GM12878 (cell line): Measurements from ENCODE around the gene PAX2. TPM values are rescaled to one million over a fixed set of nuclear protein-coding genes. Genes with fewer than 3 reads are reported as not detected.

Source experiments
- ATAC-seq: fragments of 200-7000 bp; cut with Tn5 transposase; 3 replicates; pipeline ENCODE4 v1.9.1; 2020; ENCODE audit warnings: mild to moderate bottlenecking, moderate library complexity
- BruUV-seq: library from RNA; stranded (reverse); fragments of 400-500 nt; replicated peaks from 2 replicates; lab custom pipeline; 2021; lab: Mats Ljungman, UMichigan
- CTCF ChIA-PET: fragments of 300-600 bp; sonication (Branson Sonifier 250); formaldehyde crosslinking; extraction: SDS; loops from one replicate; lab custom pipeline; 2021; ENCODE audit warnings: inconsistent platforms; lab: Yijun Ruan, JAX
- POLR2A ChIA-PET: fragments of 350-600 bp; formaldehyde crosslinking; extraction: SDS; loops from one replicate; lab custom pipeline; 2021; ENCODE audit warnings: inconsistent platforms; lab: Charles Lee
- RAD21 ChIA-PET: fragments of 300-600 bp; sonication (Branson Sonifier 250); formaldehyde crosslinking; loops from one replicate; lab custom pipeline; 2023; ENCODE audit warnings: antibody characterized with exemption; ENCODE audit not compliant: unreplicated experiment; lab: Charles Lee
- SMC1A ChIA-PET: fragments of 300-600 bp; sonication (Branson Sonifier 250); formaldehyde crosslinking; loops from one replicate; lab custom pipeline; 2023; ENCODE audit not compliant: unreplicated experiment, uncharacterized antibody; lab: Charles Lee
- DNase-seq: peaks from one replicate; pipeline ENCODE4 v3.0.0-alpha.2; 2011; ENCODE audit warnings: low read depth, low spot score
- FAIRE-seq: peaks from 3 replicates; lab custom pipeline; 2011; peaks lifted over from hg19 to GRCh38; lab: Jason Lieb, UNC
- H2AFZ ChIP-seq: 2 replicates; pipeline ENCODE4 v1.6.0; 2011; ENCODE audit warnings: low read depth, low read length, control low read depth; ENCODE audit not compliant: control insufficient read depth
- H3K27ac ChIP-seq: 2 replicates; pipeline ENCODE4 v1.5.1; 2011; ENCODE audit warnings: control low read depth; ENCODE audit not compliant: control insufficient read depth, insufficient read depth
- H3K27me3 ChIP-seq, 2 experiments: replicated peaks in 1 of 2; 2 replicates each; pipeline versions ENCODE4 v1.6.0 to v1.6.1; 2011; ENCODE audit warnings: low read length in 1 of 2; ENCODE audit not compliant: control insufficient read depth in 2 of 2, insufficient read depth in 2 of 2
- H3K36me3 ChIP-seq, 2 experiments: 2 replicates each; pipeline ENCODE4 v1.5.1; 2011; ENCODE audit warnings: low read length in 1 of 2; ENCODE audit not compliant: control insufficient read depth in 2 of 2, insufficient read depth in 2 of 2
- H3K4me1 ChIP-seq: 2 replicates; pipeline ENCODE4 v1.6.1; 2011; ENCODE audit warnings: mild to moderate bottlenecking, low read length, moderate library complexity, mixed read lengths; ENCODE audit not compliant: control insufficient read depth, insufficient read depth
- H3K4me2 ChIP-seq: 2 replicates; pipeline ENCODE4 v1.6.0; 2011; ENCODE audit warnings: control low read depth; ENCODE audit not compliant: control insufficient read depth, insufficient read depth
- H3K4me3 ChIP-seq: fragments of 200-600 bp; sonication (generic); 2 replicates; pipeline ENCODE4 v1.5.1; 2016
- H3K79me2 ChIP-seq: 2 replicates; pipeline ENCODE4 v1.6.0; 2011; ENCODE audit warnings: low read length; ENCODE audit not compliant: control insufficient read depth, insufficient read depth
- H3K9ac ChIP-seq: 2 replicates; pipeline ENCODE4 v1.8.0; 2011; ENCODE audit warnings: low read length, control low read depth, mixed read lengths; ENCODE audit not compliant: control insufficient read depth, insufficient read depth
- H3K9me3 ChIP-seq: replicated peaks from 3 replicates; pipeline ENCODE4 v1.5.1; 2011; ENCODE audit warnings: mild to moderate bottlenecking, low read length; ENCODE audit not compliant: control insufficient read depth, insufficient read depth
- H4K20me1 ChIP-seq: 2 replicates; pipeline ENCODE4 v1.6.0; 2011; ENCODE audit not compliant: control insufficient read depth, insufficient read depth
- DPF2 ChIP-seq: fragments of 450-650 bp; IDR thresholded peaks from 2 replicates; pipeline ENCODE4 v1.6.1; 2017; ENCODE audit warnings: mild to moderate bottlenecking
- SIN3A ChIP-seq: IDR thresholded peaks from 2 replicates; pipeline ENCODE4 v1.6.1; 2012; ENCODE audit warnings: low read depth, low read length, improper control_type of control experiment
- TARDBP ChIP-seq: IDR thresholded peaks from 2 replicates; pipeline ENCODE4 v1.6.1; 2016; ENCODE audit warnings: borderline replicate concordance
- ZSCAN29 ChIP-seq: fragments of 450-650 bp; IDR thresholded peaks from 2 replicates; pipeline ENCODE4 v1.6.1; 2017; ENCODE audit warnings: mild to moderate bottlenecking, moderate library complexity
- ZZZ3 ChIP-seq: IDR thresholded peaks from 2 replicates; pipeline ENCODE4 v1.6.1; 2011; ENCODE audit warnings: low read depth; ENCODE audit not compliant: control insufficient read depth, insufficient read length
- WGBS: methylation state at CpG from one replicate; pipeline ENCODE4 v1.1.6; 2016; ENCODE audit warnings: low lambda C conversion rate; ENCODE audit not compliant: insufficient replicate concordance, insufficient coverage; ENCODE audit errors: missing lambda C conversion rate; 5-methylcytosine and 5-hydroxymethylcytosine counted together
- in situ Hi-C: fragments of 300-500 bp; cut with MboI; formaldehyde crosslinking; loops from 9 replicates; pipeline ENCODE4 v1.14.3; 2018; ENCODE audit warnings: mixed read lengths
- intact Hi-C: fragments of 100-400 bp; cut with micrococcal nuclease; formaldehyde crosslinking; loops from one replicate; pipeline ENCODE4 v1.14.2; 2022; ENCODE audit not compliant: unreplicated experiment
- polyA plus RNA-seq, 11 experiments: library from polyadenylated mRNA; depleted of rRNA in 4 of 11; unstranded in 6 of 11; stranded (reverse) in 5 of 11; fragments of >200 nt; fragmentation: Nextera tagmentation in 4 of 11; fragmentation: Illumina TruSeq in 1 of 11; extraction: Ambion mirVana in 4 of 11; extraction: Trizol in 1 of 11; gene quantifications; 1 replicate in 1 of 11; 2 replicates in 10 of 11; pipeline versions ENCODE4 v1.2.1 to v1.2.3, GENCODE V29; 2011 to 2016; ENCODE audit warnings: inconsistent platforms in 2 of 11, missing spikeins in 2 of 11, low read depth in 1 of 11
- total RNA-seq, 4 experiments: library from RNA; depleted of rRNA in 3 of 4; stranded (reverse); fragments of >200 nt in 3 of 4; fragmentation: Illumina TruSeq in 1 of 4; extraction: Trizol in 1 of 4; gene quantifications; 2 replicates each; pipeline versions ENCODE4 v1.2.1 to v1.2.3, GENCODE V29; 2013 to 2021
- TF ChIP-seq, protein P1 (sequence below): fragments of 450-650 bp; IDR thresholded peaks from 2 replicates; pipeline ENCODE4 v1.6.1; 2017; ENCODE audit warnings: mild to moderate bottlenecking, low read depth, inconsistent platforms; ENCODE audit not compliant: poor library complexity, severe bottlenecking
- TF ChIP-seq, protein P2 (sequence below): IDR thresholded peaks from 2 replicates; pipeline ENCODE4 v1.6.1; 2011; ENCODE audit warnings: borderline replicate concordance, low read depth, mild to moderate bottlenecking, moderate library complexity, low read length; ENCODE audit not compliant: insufficient read depth, poor library complexity, severe bottlenecking
- TF ChIP-seq, protein P3 (sequence below): IDR thresholded peaks from 2 replicates; pipeline ENCODE4 v1.6.1; 2012; ENCODE audit warnings: improper control_type of control experiment, low read depth, low read length; ENCODE audit not compliant: insufficient replicate concordance

Gene PAX2
- total and polyA plus RNA-seq, 10 of the 15 experiments (the other 5 are each of a cell fraction or from before 2014, with no cell fraction given): not detected

DNA sequence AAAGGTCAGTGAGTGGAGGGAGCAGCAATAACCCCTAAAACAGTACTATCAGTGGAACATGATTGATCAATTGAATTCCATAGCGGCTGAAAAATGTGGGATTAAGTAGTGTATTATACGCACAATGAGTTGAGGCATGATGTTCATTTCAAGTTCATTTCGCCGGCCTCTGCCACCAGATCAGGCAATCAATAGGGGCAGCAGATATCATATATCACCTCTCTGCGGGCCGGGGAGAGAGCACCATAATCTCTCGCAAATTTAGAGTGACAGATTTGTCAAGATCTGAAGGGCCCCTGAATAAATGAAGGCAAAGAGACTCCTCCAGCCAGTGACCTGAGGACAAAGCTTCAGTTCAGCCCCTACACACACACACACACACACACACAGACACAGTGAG lies 58.5 kb downstream of the PAX2 start (continued):
- TF ChIP-seq, protein P1, sequence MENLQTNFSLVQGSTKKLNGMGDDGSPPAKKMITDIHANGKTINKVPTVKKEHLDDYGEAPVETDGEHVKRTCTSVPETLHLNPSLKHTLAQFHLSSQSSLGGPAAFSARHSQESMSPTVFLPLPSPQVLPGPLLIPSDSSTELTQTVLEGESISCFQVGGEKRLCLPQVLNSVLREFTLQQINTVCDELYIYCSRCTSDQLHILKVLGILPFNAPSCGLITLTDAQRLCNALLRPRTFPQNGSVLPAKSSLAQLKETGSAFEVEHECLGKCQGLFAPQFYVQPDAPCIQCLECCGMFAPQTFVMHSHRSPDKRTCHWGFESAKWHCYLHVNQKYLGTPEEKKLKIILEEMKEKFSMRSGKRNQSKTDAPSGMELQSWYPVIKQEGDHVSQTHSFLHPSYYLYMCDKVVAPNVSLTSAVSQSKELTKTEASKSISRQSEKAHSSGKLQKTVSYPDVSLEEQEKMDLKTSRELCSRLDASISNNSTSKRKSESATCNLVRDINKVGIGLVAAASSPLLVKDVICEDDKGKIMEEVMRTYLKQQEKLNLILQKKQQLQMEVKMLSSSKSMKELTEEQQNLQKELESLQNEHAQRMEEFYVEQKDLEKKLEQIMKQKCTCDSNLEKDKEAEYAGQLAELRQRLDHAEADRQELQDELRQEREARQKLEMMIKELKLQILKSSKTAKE: no peak
- TF ChIP-seq, protein P2, sequence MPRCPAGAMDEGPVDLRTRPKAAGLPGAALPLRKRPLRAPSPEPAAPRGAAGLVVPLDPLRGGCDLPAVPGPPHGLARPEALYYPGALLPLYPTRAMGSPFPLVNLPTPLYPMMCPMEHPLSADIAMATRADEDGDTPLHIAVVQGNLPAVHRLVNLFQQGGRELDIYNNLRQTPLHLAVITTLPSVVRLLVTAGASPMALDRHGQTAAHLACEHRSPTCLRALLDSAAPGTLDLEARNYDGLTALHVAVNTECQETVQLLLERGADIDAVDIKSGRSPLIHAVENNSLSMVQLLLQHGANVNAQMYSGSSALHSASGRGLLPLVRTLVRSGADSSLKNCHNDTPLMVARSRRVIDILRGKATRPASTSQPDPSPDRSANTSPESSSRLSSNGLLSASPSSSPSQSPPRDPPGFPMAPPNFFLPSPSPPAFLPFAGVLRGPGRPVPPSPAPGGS: no peak
- TF ChIP-seq, all 136 proteins: peak for 0

DNA sequence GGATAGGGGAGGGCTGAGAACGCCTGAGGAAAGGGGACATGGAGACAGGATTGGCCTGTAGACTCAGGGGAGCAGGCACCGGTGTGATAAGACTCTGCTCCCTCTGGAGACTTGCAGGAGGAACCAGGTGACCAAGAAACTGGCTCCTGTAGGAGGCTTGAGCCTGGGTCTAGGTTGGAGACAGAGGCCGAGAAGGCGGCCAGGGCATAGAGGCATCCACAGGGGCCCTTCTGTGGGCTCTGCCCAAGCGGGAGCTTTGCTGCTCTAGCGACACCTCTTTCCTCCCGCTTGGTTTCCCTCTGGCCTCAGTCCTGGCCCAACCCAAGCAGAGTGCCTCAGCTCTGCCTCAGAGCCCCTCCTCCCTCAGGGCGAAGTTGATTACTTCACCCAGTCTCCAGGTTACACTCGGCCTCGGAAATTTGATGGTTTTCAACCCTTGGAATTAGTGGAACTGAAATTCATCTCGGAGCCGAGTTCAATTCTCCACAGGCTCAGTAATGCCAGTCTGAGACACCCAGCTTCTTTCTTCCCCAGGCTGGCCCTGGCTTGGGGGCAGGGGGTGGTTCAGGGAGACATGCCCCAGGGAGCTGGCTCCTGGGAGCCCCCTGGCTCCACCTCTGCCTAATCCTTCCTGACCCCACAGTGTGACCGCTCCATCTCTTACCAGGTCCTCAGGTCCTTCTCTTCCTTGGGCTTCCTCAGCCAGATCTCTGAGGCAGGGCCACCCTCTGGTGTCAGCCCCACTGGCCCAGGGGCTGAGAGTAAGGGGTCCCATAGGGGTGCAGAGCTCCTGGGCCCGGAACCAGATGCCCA lies 60.4 kb downstream of the PAX2 start:
- RAD21 ChIA-PET: no interaction called here
- Histone ChIP-seq H3K4me1 (no peaks in the 10 kb centered on the region), H3K27me3 (peaks cover 3 to 19% of the 10 kb centered on the region in 2 experiments; a peak in 3 of 4 replicates), H3K36me3 (no peaks in the 10 kb centered on the region), H3K9me3 (no peaks in the 10 kb centered on the region), H3K9ac (no peak overlapping the region), H3K4me2 (no peak overlapping the region), H3K79me2 (no peaks in the 10 kb centered on the region), H3K27ac (no peak overlapping the region), H3K4me3 (no peak overlapping the region), H2AFZ (no peak overlapping the region), H4K20me1 (no peaks in the 10 kb centered on the region)
- 25% methylated on average over 14 of the region's 14 CpGs for WGBS
- CTCF ChIA-PET: no interaction called here
- BruUV-seq: no TSS peak
- no peak for FAIRE-seq
- SMC1A ChIA-PET: no interaction called here
- POLR2A ChIA-PET: no interaction called here
- in situ Hi-C loops: no loop called here
- intact Hi-C loops: no loop called here
- TF ChIP-seq ZSCAN29 (no peak), SIN3A (no peak), DPF2 (no peak), ZZZ3 (no peak), TARDBP (no peak)
- TF ChIP-seq, protein P3, sequence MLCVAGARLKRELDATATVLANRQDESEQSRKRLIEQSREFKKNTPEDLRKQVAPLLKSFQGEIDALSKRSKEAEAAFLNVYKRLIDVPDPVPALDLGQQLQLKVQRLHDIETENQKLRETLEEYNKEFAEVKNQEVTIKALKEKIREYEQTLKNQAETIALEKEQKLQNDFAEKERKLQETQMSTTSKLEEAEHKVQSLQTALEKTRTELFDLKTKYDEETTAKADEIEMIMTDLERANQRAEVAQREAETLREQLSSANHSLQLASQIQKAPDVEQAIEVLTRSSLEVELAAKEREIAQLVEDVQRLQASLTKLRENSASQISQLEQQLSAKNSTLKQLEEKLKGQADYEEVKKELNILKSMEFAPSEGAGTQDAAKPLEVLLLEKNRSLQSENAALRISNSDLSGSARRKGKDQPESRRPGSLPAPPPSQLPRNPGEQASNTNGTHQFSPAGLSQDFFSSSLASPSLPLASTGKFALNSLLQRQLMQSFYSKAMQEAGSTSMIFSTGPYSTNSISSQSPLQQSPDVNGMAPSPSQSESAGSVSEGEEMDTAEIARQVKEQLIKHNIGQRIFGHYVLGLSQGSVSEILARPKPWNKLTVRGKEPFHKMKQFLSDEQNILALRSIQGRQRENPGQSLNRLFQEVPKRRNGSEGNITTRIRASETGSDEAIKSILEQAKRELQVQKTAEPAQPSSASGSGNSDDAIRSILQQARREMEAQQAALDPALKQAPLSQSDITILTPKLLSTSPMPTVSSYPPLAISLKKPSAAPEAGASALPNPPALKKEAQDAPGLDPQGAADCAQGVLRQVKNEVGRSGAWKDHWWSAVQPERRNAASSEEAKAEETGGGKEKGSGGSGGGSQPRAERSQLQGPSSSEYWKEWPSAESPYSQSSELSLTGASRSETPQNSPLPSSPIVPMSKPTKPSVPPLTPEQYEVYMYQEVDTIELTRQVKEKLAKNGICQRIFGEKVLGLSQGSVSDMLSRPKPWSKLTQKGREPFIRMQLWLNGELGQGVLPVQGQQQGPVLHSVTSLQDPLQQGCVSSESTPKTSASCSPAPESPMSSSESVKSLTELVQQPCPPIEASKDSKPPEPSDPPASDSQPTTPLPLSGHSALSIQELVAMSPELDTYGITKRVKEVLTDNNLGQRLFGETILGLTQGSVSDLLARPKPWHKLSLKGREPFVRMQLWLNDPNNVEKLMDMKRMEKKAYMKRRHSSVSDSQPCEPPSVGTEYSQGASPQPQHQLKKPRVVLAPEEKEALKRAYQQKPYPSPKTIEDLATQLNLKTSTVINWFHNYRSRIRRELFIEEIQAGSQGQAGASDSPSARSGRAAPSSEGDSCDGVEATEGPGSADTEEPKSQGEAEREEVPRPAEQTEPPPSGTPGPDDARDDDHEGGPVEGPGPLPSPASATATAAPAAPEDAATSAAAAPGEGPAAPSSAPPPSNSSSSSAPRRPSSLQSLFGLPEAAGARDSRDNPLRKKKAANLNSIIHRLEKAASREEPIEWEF: no peak
- no peak for DNase-seq
- no peak for ATAC-seq
